Astrocyte (in vitro differentiated cells and primary cell): ENCODE results near the gene CPLX1.

Experiments used
- EZH2 ChIP-seq: IDR thresholded peaks from 2 replicates; pipeline ENCODE4 v1.6.1; 2012; ENCODE audit warnings: mild to moderate bottlenecking, low read length, inconsistent platforms; ENCODE audit not compliant: insufficient read depth
- TF ChIP-seq, protein P1 (sequence below): IDR thresholded peaks from 2 replicates; pipeline ENCODE4 v1.5.1; 2011; ENCODE audit warnings: low read depth, mild to moderate bottlenecking, inconsistent platforms, low read length, moderate library complexity; ENCODE audit not compliant: insufficient read depth

DNA sequence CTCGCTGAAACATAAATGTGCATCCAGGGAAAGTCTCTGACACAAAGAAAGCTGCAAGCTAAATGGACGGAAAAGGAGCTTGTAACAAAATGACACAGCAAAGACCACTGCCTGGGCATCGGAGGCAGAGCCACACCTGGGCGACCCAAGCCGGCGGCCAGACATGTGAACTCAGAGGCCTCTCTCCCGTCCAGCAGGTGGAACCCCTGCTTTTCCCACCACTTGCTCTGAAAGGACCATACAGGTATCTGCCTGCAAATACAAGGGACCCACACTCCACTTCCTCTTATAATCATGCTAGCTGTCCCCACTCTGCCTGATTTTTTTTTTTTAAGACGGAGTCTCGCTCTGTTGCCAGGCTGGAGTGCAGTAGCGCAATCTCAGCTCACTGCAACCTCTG lies 12.0 kb downstream of the CPLX1 start:
- TF ChIP-seq, protein P1, sequence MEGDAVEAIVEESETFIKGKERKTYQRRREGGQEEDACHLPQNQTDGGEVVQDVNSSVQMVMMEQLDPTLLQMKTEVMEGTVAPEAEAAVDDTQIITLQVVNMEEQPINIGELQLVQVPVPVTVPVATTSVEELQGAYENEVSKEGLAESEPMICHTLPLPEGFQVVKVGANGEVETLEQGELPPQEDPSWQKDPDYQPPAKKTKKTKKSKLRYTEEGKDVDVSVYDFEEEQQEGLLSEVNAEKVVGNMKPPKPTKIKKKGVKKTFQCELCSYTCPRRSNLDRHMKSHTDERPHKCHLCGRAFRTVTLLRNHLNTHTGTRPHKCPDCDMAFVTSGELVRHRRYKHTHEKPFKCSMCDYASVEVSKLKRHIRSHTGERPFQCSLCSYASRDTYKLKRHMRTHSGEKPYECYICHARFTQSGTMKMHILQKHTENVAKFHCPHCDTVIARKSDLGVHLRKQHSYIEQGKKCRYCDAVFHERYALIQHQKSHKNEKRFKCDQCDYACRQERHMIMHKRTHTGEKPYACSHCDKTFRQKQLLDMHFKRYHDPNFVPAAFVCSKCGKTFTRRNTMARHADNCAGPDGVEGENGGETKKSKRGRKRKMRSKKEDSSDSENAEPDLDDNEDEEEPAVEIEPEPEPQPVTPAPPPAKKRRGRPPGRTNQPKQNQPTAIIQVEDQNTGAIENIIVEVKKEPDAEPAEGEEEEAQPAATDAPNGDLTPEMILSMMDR: no peak
- TF ChIP-seq EZH2: no peak
